SK-MEL-5 (cell line): ENCODE measurements around the gene ACER3. TPM values are rescaled to one million over a fixed set of nuclear protein-coding genes. Genes with fewer than 3 reads are reported as not detected.
A peak's percentile ranks its signal among the peaks of the same experiment; 100 is the strongest.
"Not testable (repeated sequence)": the region's sequence is repeated elsewhere in the genome, so short reads cannot be mapped to it uniquely, and the experiment has no call there.

Experiments
- DNase-seq: peaks from one replicate; pipeline ENCODE4 v3.0.0-alpha.2; 2016; ENCODE audit warnings: low read depth, low spot score
- in situ Hi-C: cut with HindIII; loops from 2 replicates; pipeline ENCODE4 v1.10.0; 2016; ENCODE audit warnings: low sequenced_read_pairs, high pct_unique_total_duplicates, low pct_unique_long_range_greater_than_20kb
- total RNA-seq: library from RNA; depleted of rRNA; stranded (reverse); fragments of >200 nt; shearing (Covaris generic); gene quantifications from 2 replicates; pipeline ENCODE4 v1.2.3, GENCODE V29; 2014

ACER3 gene
- total RNA-seq, 1 experiment from 2014 or later: 11.0 TPM

DNA sequence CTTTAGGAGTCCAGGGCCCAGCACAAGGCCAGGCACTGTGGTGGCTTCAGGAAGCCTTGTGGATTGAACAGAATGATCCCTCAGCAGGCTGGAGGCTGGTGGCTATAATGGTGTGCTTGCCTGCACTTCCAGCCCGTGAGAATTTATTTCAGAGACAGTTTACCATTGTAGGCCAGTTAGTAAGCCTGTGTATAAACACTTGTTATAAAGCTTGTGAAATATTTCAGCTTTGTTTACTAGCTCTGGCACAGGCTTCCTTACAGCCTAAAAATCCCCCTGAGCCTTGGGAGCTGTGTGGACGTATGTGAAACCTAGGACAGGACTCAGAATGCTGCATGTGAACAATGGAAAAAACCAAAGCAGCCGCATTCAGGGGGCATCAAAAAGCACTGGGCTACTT, 26.6 kb upstream of the ACER3 start:
- in situ Hi-C loops: no loop called here
- no peak for DNase-seq

DNA sequence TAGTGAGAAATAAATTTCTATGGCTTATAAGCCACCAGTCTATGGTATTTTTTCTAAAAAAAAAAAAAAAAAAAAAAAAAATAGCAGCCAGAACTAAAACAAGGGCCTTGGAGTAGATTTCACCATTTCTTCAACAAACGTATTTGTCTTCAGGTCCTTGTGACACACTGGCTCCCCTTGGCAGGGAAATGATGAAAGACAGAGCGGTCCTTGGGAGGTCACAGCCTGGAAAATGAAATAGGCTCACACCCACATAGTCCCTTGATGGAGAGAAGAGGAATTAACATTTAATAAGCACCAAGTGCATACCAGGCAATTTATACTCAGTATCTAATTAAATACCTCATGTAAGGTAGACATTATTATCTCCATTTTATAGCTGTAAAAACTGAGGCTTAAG, 25.7 kb upstream of the ACER3 start:
- DNase-seq: no peak
- in situ Hi-C loops: no loop called here

DNA sequence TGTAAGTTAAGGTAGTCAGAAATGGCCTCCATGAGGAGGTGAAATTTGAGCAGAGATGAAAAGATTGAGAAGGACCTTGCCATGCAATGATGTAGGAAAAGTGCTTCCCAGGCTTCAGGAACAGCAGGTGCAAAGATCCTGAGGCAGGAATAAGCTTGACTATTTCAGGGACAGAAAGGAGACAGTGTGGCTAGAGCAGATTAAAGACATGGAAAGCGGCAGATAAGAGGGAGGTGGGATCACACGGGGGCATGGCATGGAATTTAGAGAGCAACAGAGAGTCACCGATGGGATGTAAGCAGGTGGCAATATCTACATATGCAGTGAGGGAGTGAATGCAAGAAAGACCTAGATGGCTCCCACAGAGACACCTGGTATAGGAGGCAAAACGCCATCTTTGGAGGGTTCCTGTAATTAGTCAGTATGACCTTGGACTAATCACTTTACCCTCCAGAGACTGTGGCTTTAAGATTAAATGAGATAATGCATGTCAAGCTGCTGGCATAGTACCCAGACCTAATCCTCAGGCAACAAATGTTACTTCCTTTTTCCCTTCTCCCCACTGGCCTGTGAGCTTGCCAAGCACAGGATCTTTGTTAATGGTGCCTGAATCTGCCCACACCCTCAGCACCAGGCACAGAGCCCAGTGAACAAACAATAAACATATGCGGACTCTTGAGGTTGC, 24.6 kb upstream of the ACER3 start:
- no peak for DNase-seq
- in situ Hi-C loops: no loop called here

DNA sequence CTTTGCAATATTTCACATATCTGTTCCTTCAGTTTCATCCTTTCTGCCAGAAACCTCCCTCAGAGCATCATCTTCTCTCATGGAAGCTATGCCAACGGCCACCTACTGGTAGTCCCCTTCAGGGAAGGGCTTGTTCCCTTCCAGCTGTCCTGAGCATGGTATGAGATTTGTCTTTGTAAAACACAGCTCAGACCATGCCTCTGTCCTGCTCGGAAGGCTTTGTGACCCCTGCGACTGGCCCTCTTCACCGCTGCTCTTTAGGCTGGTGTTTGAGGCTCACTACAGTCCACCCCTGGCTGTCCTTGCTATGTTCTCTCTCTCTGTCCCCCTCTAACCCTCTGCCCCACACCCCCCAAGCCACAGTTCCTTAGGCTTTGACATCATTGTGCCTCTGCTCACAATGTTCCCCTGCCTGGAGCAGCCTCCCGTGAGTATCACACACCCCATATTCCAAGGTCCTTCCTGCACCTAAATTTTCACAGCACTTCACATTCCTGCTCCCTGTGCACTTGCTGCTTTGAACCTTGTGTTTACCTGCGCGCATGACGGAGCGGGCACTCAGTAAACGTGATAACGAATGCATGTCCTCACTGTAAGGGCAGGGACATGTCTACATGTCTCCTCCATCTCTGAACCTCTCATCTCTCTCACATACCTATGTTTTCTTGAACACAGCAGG, 24.0 kb upstream of the ACER3 start:
- in situ Hi-C loops: no loop called here
- DNase-seq: no peak

DNA sequence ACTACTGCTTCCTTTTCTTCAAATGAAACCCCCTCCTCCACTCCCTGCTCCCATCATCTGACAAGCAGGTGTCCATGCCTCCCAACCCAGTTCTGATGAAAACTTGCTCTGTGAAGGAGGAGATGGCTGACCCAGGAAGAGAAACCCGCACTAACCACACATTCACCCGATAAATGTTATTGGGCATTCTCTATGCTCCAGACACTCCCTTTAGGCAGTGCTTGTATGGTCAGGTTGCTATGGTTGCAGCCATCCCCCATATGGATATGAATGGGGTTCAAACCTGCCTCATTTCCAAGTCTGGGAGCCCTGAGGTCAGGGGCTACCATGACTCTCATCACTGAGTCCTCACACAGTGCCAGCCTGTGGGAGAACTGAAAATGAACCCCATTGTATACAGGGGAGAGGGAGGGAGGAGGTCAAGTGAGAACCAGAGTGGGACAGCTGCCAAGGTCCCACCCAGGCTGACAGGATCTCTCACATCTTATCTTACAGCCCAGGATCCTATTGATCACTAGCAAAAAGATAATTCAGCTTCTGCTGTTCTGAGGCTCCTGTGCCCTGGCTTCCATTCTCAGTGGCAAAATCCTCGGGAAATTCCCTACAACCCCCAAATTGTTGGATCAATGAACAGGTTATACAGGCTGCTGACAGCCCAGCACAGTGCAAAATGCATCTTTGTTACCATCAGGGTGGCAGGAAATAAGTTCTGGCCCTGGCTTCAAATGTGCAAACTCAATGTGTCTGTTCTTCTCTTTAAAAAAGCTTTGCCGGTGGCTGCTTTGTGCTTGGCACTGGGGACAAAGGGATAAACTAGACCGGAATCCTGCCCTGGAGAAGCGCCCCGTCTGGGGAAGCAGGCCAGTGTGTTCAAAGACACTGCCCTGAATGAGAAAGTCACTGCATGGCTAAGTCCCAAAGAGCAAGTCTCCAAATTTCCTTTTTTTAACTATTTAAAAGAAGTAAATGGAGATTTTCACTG, 22.7 kb upstream of the ACER3 start:
- DNase-seq: no peak
- in situ Hi-C loops: no loop called here

DNA sequence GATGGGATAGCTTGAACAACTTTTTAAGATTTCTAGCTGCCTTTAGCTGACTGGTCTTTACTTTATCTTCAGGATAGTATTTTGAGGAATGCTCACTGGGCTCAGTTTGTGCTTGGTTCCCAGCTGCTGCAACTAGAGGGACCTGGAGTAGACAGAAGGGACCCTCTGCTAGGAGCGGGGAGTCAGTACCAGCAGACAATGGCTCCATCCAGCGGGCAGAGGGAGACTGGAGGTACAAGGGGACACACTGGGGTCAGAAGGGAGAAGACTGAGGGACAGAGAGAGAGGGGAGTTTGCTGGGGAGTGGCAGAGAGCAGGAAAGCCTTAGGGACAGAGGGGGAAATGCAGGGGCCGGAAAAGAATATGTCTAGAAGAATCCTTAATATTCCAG, 22.0 kb upstream of the ACER3 start:
- peak; percentile 54 for DNase-seq
- in situ Hi-C loops: no loop called here

DNA sequence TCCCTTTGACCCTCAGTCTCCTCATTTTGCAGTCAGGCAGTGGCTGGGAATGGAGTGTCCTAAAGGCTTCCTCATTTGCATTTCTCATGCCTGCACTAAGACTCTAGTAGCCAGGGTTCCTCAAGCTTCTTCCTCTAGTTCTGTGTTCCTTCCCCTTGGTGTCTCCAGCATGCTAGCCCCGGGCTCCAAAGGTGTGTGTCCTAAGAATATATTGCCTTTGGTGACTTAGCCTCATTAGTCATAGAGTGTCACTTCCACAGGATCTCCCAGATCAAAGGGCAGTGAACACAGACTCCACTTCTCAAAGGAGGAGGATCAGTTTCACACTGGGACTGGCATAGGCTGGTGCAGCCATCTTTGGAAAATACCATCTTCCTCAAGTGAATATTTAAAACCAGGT, 21.4 kb upstream of the ACER3 start:
- no peak for DNase-seq
- in situ Hi-C loops: no loop called here

DNA sequence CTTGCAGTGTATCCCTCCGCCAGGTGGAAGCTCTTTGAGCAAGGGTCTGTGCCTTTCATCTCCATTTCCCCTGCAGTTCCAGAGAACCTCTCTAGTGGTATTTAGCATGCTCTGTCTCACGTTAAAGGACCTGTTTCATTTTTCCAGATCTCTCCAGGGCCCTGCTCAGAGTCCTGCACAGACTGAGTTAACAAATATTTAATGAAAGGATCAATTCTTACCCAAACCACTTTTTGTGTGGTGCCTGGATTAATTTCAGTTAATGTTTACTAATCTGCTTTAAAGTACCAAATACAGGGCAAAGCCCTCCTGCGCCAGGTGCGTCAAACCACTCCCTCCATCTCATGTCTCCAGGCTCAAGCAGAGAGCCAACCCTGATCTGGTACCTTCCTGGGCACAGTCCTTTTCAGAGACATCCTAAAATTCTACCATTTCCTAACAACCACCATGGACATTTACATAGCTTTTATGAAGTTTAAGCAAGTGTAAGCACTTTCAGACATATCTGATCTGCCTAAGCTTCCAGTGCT, 18.7 kb upstream of the ACER3 start:
- DNase-seq: no peak
- in situ Hi-C loops: no loop called here

DNA sequence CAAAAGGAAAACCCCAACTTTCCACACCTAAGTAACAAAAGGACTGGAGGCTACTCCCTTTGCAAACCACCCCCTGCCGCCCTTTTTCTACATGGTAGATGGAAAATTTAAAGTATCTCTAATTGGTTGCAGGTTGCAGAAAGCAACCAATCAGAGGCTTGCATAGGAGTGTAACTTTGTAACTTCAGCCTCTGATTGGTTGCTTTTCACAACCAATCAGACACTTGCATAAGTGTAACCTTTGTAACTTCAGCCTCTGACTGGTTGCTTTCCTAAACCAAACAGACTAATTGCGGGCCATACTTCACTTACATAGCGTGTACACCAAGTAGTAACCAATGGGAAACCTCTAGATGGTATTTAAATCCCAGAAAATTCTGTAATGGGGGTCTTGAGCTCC, 16.8 kb upstream of the ACER3 start:
- in situ Hi-C loops: no loop called here
- no peak for DNase-seq

DNA sequence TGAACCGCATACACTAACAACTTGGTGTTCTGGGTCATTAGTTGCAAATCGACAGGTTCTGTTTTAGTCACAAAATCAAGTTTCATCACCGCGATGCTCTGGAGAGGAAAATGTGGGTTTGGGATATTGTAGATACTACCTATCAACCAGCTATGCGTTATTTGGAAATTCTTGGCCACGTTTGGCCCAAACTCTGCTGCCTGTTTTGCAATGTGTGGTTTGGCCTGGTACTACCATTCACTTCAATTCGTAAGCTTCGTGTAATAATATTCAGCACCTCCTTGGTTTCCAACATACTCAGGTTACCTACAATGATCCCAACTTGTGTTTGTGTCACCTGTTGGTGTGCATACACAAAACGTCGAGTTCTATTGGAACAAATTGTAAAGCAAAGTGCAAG, 16.2 kb upstream of the ACER3 start:
- in situ Hi-C loops: no loop called here
- no peak for DNase-seq

DNA sequence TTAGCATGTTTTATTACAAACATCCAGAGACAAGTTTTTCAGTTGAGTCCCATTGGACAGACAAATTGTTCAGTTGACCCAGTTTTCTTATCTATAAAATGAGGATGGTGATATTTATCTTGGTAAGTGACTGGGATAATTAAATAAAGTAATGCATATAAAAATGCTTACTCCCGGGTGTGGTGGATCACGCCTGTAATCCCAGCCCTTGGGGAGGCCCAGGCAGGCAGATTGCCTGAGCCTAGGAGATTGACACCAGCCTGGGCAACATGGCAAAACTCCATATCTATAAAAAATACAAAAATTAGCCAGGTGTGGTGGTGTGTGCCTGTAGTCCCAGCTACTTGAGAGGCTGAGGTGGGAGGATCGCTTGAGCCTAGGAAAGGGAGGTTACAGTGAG, 15.6 kb upstream of the ACER3 start:
- in situ Hi-C loops: no loop called here
- no peak for DNase-seq

DNA sequence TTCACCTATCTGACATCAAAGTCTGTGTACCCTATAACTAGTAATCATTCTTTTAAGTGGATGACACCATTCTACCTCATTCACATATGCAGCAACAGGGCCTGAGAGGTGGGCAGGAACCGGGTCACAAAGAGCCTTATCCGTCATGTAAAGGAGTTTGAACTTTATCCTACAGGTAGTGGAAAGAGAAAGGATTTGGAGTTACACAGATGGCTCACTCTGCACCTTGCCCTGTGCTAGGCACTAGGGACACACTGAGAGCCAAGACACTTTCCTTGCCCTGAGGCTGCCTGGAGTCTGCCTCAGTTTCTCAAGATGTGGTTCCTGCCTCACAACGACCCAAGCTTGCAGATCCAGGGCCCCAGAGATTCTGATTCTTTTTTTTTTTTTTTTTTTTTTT, 14.3 kb upstream of the ACER3 start:
- DNase-seq: no peak
- in situ Hi-C loops: no loop called here

DNA sequence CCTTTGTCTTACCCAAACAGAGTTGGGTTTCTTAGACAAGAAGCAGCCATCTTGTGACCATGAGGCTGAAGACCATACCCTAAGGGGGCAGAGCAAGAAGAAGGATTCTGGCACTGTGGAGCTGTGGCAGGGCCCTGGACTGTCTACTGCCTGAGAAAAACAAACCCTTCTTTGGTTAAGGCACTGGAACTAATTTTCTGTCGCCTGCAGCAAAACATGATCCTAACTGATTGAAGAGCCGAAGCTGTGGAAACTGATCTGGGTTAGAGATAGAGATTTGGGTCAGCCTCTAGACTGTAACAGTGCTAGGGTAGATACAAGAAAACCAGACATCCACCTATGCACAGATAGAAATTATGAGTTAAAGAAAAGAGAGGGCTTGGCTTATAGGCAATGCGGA, 11.3 kb upstream of the ACER3 start:
- in situ Hi-C loops: no loop called here
- DNase-seq: no peak

DNA sequence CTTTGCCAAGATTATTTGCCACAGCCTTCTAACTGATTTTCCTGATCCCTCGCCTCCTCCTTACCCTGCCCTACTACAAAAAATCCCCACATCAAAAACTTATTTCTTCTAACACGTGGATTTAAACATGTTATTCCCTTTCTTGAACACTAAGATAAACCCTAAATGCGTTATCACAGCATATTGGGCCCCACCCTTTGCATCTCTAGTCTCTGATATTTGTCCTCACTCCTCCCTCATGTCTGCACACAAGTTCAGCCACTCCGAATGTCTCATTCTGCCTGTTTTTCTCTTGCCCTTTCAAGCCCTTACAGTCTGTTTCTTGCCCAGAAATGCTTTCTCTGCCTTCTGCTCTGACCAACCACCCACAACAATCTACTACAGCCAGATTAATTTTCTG, 10.6 kb upstream of the ACER3 start:
- in situ Hi-C loops: no loop called here
- no peak for DNase-seq

DNA sequence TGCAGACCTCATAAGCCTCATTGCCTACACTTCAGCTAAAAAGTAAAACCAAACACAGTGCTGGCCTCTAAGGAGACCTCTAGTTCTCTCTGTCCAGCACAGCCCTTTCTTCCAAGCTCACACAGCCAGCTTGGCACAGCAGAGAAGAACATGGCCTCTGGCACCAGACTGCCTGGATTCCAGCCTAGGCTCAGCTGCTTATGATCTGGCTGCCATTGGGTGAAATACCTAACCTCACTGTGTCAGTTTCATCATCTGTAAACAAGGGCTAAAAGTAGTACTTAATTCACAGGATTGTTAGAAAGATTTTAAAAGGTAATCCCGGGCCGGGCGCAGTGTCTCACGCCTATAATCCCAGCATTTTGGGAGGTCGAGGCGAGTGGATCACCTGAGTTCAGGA, 9.9 kb upstream of the ACER3 start:
- no peak for DNase-seq
- in situ Hi-C loops: no loop called here

DNA sequence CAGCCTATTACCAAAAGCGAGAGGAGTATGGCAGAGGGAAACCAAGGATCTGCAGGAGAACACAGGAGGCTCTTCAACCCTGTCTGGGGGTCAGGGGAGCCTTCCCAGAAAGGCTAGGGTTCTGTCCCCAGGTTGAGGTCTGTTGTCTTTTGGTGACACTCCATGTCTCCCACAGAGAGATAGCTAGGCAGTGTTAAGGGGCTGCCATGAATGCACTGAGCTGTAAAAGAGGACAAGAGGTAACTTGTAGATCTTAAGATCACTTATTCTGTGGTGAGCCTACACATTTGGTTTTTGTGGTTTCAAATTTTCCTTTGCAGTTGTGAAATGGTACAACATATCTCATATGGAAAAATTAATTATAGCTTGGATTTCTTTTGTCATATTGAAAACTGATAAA, 6.0 kb upstream of the ACER3 start:
- in situ Hi-C loops: no loop called here

DNA sequence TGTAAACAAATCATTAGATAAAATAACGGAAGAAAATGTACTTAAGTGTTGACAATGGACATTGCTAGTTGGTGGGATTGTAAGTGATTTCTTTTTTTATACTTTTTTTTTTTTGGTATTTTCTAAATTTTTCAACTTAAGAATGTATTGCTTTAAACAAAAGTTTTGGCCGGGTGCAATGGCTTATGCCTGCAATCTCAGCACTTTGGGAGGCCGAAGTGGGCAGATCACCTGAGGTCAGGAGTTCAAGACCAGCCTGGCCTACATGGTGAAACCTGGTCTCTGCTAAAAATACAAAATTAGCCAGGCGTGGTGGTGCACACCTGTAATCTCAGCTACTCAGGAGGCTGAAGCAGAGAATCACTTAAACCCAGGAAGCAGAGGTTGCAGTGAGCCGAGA, 5.0 kb upstream of the ACER3 start:
- in situ Hi-C loops, DNase-seq: not testable (repeated sequence)

More for the DNA sequence above, 6.0 kb upstream of the ACER3 start:
- no peak for DNase-seq

DNA sequence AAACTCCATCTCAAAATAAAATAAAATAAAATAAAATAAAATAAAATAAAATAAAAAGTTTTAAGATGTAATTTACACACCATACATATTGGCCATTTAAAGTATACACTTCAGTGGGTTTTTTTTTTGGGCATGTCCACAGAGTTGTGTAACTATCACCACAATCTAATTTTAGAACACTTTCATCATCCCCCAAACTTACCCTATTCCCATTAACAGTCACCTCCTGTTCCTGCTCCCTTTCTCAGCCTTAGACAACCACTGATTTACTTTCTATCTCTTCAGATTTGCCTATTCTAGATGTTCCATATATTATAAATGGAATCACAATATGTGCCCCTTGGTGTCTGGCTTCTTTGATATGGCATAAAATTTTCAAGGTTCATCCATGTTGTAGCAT, 4.6 kb upstream of the ACER3 start:
- in situ Hi-C loops: no loop called here
- DNase-seq: no peak
